GM10248 (cell line): Measurements from ENCODE around the gene IP6K1.

Experiments
- CTCF ChIA-PET: fragments of 300-600 bp; sonication (Branson Sonifier 250); formaldehyde crosslinking; extraction: SDS; loops from one replicate; lab custom pipeline; 2021; ENCODE audit warnings: antibody characterized with exemption; lab: Yijun Ruan, JAX
- POLR2A ChIA-PET: fragments of 350-650 bp; sonication (Branson Sonifier 250); formaldehyde crosslinking; extraction: SDS; loops from one replicate; lab custom pipeline; 2020; ENCODE audit warnings: antibody characterized with exemption; lab: Yijun Ruan, JAX
- DNase-seq: peaks from one replicate; pipeline ENCODE4 v3.0.0; 2012; ENCODE audit errors: extremely low spot score
- TF ChIP-seq, protein P1 (sequence below): IDR thresholded peaks from 2 replicates; pipeline ENCODE4 v1.5.1; 2012; ENCODE audit warnings: mild to moderate bottlenecking, low read depth; ENCODE audit errors: extremely low read depth, missing control alignments, control extremely low read depth

IP6K1 gene

DNA sequence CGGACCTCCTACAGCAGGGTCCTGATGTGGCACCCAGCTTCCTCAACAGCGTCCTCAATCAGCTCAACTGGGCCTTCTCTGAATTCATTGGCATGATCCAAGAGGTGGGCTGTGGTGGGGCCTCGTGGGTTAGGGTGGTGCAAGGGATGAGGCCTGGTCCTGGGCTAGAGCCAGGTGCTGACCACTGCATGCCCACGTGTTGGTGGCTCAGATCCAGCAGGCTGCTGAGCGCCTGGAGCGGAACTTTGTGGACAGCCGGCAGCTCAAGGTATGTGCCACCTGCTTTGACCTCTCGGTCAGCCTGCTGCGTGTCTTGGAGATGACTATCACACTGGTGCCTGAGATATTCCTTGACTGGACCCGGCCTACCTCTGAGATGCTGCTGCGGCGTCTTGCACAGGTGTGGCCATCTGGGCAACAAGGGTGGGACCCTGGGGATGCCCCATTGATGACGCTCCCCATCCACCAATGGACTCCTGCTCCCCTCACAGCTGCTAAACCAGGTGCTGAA, 70.7 kb downstream of the IP6K1 start:
- TF ChIP-seq, protein P1, sequence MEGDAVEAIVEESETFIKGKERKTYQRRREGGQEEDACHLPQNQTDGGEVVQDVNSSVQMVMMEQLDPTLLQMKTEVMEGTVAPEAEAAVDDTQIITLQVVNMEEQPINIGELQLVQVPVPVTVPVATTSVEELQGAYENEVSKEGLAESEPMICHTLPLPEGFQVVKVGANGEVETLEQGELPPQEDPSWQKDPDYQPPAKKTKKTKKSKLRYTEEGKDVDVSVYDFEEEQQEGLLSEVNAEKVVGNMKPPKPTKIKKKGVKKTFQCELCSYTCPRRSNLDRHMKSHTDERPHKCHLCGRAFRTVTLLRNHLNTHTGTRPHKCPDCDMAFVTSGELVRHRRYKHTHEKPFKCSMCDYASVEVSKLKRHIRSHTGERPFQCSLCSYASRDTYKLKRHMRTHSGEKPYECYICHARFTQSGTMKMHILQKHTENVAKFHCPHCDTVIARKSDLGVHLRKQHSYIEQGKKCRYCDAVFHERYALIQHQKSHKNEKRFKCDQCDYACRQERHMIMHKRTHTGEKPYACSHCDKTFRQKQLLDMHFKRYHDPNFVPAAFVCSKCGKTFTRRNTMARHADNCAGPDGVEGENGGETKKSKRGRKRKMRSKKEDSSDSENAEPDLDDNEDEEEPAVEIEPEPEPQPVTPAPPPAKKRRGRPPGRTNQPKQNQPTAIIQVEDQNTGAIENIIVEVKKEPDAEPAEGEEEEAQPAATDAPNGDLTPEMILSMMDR: no peak
- no peak for DNase-seq
- CTCF ChIA-PET: interaction anchor here (0.8 to 6.4 kb wide), 2 partner anchors 9 to 13 kb away, joined by 3 to 37 read pairs; no protein-coding TSS in a partner anchor
- POLR2A ChIA-PET: interaction anchor here (0.6 kb wide), 1 partner anchor 23 kb away, joined by 3 read pairs; no protein-coding TSS in a partner anchor

DNA sequence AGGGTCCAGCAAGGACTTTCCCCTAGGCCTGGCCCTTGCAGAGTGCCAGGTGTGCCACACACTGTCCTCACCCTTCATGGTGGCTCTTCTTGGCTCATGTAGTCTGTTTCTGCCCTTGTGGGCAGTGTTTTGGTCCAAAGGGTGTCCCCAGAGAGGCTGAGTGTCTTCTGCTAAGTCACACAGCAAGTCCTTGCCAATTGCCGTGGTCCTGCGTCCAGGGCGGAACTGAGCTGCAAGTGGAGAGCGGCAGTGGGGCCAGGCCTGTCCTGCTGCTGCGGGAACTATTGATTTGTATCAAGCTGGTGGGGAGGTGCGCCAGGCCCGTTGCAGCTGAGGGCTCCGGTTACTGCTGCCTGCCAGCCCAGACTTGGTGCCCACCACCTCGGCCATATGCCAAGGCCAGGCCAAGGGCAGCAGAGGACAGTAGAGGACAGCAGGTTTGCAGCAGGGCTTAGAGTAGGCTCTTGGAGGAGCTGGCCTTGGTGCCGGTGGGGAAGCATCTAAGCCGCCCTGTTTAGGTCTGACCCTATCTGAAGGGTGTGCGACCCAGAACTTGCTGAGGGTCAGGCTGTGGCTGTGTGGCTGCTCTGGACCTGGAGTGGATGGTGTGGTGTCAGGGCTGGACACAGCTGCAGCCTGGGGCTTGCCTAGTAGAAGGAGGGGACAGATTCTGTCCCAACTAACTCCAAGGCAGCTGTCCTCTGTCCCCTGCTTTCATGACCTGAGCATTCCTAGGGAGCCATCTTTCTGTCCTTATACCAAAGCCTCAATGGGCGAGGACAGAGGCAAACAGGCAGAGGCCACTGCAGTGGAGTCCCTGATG, 71.4 kb downstream of the IP6K1 start:
- no peak for DNase-seq
- TF ChIP-seq, protein P1: no peak
- POLR2A ChIA-PET: interaction anchor here (0.6 kb wide), 2 partner anchors 22 to 357 kb away, joined by 3 to 6 read pairs; no protein-coding TSS in a partner anchor
- CTCF ChIA-PET: interaction anchor here (0.8 kb wide), 1 partner anchor 10 kb away, joined by 3 read pairs; no protein-coding TSS in a partner anchor

DNA sequence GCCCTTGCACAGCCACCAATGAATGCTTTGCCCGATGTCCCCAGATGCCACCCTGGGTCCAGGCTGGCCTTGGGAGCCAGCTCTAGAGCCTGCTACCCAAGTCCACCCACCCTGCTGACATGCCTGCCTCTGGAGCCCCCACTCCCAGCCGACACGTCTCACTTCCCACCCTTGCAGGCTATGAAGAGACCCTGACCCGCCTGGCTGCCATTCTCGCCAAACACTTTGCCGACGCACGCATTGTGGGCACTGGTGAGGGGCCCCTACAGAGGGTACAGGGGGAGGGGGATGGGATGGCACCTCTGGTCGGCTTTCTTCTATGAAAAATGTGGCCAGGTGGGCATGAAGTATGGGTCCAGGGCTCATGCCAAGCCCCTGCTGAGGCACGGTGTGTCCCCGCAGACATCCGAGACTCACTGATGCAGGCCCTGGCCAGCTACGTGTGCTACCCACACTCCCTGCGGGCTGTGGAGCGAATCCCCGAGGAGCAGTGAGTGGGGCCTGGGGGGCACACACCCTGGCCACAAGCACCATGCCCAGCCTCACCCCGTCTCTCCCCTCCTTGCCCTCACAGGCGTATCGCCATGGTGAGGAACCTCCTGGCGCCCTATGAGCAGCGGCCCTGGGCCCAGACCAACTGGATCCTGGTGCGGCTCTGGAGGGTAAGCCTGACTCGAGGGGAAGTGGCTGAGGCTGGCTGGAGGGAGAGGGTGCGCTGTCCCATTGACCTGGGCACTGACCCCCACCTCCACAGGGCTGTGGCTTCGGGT, 72.8 kb downstream of the IP6K1 start:
- POLR2A ChIA-PET: interaction anchor here (0.9 kb wide), 1 partner anchor 10 kb away, joined by 3 read pairs; no protein-coding TSS in a partner anchor

DNA sequence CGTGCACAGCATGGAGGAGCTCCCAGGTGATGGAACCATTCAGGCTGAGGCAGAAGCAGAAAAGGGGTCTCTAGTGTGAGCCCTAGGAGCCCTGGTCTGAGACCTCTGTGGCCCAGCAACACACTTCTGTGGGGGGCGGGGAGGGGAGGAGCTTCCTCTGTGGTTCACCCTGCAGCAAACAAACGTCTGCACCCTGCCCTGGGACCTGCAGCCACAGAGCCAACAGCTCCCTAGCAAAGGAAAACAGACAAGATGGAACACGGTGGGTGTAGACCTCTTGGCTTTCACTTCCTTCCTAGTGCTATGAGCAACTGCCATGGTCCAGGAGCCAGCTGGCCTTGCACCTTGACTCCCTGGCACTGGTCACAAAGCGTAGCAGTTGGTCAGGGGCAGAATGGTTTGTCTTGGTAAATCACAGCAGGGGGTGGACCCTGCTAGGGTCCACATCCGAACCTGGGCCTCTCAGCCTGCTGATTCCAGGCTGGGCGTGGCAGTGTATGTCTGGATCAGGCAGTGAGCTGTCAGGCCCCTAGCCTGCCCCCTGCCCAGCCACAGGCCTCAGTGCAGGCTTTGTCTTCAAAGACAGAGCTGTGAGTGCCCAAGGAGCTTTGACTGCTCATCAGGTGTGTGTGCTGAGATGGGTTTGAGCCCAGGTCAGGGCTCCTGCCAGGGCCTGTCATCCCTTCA, 73.6 kb downstream of the IP6K1 start:
- TF ChIP-seq, protein P1: no peak
- CTCF ChIA-PET: interaction anchor here (1.0 to 1.4 kb wide), 3 partner anchors 9 to 127 kb away, joined by 3 to 4 read pairs (median 4); no protein-coding TSS in a partner anchor
- POLR2A ChIA-PET: interaction anchor here (0.9 kb wide), 1 partner anchor 10 kb away, joined by 3 read pairs; no protein-coding TSS in a partner anchor
- DNase-seq: no peak

More for the DNA sequence above, 72.8 kb downstream of the IP6K1 start:
- TF ChIP-seq, protein P1: no peak
- CTCF ChIA-PET: interaction anchor here (1.0 to 1.4 kb wide), 3 partner anchors 10 to 126 kb away, joined by 3 to 4 read pairs (median 4); no protein-coding TSS in a partner anchor
- DNase-seq: no peak

DNA sequence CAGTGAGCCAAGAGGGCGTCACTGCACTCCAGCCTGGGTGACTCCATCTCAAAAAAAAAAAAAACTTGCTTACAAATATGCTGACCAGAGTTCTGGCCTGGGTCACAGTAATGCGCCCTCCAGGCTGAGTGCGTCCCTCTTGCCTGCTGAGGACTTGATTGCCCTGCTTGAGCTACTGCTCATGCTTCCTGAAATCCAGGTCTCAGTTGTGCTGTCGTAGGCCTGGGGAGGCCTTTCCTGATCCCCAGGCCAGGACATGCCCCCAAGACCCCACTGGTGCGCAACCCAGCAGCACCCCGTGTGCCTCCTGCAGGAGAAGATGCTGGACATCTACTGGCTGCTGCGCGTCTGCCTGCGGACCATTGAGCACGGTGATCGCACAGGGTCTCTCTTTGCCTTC, 74.2 kb downstream of the IP6K1 start:
- CTCF ChIA-PET: interaction anchor here (1.4 kb wide), 2 partner anchors 127 kb away, joined by 4 to 7 read pairs; no protein-coding TSS in a partner anchor
- DNase-seq: no peak
- POLR2A ChIA-PET: no interaction called here
- TF ChIP-seq, protein P1: no peak
